HG03571 (cell line): ENCODE data around the gene STAB1.

ENCODE experiments used
- ATAC-seq: cut with Tn5 transposase; IDR thresholded peaks from one replicate; pipeline ENCODE4 v1.9.1; 2021; ENCODE audit not compliant: unreplicated experiment

Gene STAB1

DNA sequence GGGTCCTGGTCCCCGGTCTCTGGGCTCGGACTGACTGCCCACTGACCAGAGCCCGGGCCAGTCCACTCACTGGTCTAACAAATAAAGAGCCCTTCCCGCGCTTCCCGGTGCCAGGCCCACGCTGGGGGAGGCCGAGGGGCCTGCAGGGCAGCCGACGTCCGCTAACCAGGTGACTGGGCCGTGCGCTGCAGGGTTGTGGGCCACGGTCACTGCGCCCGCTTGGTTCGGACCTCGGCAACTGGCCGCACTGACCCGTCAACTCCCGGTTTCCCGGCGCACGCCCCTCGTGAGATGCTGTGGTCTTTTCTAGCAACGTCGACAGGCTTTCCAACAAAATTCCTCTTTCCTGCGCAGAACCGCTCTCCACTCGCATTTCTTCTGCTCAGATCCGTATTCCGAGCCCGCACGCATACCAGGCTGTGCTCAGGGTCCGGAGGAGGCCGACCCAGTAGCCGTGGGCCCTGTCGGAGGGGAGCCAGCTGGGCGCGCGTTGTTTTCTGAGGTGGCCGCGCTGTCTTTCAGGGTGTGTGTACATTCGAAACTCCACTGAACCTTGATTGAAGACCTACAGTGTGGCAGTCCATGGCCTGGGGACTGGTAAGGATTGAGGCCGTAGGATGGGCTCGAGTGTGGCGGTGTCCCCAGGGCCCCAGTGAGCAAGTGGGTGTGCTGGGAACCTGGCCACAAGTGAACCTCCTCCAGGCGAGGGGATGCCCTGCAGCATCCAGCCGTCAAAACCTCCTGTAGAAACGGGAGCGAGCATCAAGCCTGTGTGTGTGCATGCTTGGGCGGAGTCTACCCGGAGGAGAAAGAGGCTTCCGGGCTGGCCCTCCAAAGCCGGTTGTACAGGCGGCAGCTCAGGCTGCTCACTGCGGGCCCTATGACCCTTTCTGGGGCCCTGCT, 39.4 kb downstream of the STAB1 start:
- no peak for ATAC-seq

DNA sequence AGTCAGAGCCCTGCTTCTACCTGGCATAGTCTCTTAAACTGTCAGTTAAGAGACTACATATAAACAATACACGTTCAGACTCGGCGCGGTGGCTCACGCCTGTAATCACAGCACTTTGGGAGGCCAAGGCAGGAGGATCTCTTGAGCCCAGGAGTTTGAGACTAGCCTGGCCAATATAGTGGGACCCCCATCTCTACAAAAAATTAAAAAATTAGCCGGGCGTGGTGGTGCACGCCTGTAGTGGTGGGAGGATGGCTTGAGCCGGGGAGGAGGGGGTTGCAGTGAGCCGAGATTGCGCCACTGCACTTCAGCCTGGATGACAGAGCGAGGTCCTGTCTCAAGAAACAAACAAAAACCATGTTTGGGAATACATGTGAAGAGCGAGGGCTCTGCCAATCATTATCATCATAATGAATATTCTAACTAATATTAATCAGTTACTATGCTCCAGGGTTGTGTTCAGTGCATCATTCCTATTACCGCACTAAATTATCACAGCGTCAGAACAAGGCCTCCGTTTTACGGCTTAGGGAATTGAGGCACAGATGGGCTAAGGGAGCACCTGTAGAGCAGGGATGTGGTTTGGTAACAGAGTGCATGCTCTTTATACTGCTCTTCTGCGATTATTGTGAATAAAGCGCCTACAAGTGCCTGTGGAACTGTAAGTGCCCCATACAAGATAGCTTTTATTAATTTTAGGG, 40.4 kb downstream of the STAB1 start:
- ATAC-seq: no peak

DNA sequence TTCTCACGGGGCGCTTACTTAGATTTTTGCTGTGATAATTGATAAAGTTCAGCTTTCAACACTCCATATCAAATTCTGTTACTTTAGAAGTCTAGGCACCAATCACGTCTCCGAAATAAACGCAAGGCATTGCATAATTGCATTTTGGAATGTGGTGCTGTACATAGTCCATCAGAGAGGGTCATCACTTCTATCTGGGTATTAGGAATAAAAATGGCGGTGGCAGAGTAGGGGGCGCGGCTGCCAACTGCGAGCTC, 40.9 kb downstream of the STAB1 start:
- ATAC-seq: no peak

DNA sequence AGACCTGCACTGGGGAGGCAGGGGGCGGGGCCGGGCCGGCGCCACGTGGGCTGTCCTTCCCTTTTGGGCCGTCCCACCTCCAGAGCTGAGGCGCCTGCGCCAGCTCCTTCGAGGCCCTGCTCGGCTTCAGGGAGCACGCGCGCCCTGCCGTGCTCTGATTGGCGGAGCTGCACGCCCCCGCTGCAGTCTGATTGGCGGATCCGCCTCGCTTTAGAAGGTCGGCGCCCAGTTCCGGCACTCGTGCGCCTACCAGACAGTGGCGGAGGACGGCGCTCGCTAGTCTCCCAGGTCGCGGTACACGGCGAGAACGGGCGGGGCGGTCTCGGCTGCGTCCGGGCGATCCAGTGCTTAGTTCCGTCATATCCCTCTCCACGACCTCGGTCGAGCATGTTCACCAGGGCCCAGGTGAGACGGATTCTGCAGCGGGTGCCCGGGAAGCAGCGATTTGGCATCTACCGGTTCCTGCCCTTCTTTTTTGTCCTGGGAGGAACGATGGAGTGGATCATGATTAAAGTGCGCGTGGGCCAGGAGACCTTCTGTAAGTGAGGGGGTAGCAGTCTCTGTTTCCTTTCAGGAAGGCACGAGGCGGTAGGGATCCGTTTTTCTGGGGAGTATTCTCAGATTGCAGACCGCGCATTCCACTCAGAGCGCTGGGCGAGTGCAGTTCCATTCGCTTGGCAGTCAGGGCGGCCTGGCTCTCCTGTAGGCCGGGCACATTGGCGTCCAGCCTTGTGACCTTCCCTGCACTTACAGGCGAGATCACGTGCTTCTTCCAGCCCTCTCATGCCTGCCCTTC, 41.4 kb downstream of the STAB1 start, which contains the start of gene UQCC5:
TSS of gene UQCC5 (plus strand) at position 237 of the 796 bp plus-strand sequence. CDS start at position 388, 151 bp downstream.
- peak; percentile 81 for ATAC-seq

DNA sequence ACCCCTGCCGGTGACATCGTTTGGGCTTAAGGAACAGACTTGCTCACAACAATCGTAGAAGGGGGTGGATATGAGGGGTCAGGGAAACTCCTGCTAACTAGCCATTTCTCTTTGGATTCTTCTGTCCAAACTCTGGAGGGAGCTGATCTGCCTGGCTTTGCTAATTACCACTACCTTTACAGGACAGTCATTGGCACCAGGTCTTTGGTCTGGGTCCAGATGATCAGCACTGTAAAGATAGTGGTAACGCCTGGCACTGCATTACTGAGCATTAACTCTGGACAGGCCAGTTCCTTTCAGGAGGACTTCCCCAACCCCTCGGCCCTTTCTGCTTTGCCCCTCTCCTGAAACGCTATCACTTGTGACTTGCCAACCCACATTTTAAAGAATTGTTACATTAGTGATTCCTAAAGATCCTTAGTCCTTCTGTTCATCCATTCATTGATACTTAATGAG, 42.1 kb downstream of the STAB1 start:
- ATAC-seq: no peak

DNA sequence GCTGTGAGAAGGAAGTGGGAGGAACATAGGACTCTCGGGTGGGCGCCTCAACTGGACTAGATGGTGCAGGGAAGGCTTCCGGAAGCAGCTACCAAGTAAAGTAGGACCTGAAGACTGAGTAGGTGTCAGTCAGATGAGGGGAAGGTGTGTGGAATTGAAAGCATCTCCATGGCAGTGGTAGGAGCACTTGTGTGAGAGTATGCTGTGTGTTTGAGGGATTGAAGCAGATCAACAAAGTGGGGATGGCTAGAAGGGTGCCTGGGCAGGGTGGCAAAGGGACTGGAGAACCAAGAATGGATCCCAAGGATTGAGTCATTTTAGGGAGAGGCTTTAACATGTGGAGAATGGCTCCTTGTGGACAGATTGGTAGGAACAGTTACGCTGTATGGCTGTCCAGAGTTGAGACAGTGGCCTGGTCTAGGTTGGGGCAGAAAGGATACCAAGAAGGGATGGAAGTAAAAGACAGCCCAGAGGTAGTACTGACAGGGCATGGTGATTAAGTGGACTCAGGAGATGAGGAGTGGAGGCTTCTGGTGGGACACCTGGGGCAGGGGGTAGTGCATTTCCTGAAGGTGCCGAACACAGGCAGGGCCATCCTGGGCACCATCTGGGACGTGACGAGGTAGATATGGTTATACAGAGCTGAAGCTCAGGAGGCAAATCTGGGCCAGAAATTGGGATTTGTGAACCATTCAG, 42.7 kb downstream of the STAB1 start:
- ATAC-seq: no peak

DNA sequence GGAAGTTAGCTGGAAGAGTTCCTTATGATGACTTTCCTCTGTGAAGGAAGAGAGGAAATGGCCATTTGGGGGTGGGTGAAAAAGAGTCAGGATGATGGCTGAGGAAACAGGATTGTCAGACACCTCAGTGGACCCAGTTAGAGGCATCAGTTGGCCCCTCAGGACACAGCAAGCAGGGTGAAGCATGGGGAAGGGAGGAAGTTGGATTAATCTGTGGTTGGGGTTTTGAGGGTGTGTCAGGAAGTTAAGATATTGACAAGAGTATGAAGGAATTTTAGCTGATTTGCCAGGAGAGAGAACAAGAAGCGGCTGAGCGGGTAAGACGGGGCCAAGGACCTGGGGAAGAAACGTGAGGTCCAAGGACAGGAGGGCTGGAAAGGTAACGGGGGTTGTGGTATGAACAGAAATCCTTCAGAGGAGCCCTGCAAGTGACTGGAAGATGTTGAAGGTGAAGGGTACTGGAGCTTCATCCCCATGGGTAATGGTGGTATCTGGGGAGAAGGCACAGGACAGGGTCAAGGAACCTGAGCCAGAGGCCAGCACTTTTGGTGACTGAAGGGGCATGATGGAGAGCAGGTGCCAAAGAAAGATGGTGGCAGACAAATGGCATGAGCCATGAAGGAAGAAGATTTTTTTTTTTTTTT, 44.0 kb downstream of the STAB1 start:
- ATAC-seq: no peak

DNA sequence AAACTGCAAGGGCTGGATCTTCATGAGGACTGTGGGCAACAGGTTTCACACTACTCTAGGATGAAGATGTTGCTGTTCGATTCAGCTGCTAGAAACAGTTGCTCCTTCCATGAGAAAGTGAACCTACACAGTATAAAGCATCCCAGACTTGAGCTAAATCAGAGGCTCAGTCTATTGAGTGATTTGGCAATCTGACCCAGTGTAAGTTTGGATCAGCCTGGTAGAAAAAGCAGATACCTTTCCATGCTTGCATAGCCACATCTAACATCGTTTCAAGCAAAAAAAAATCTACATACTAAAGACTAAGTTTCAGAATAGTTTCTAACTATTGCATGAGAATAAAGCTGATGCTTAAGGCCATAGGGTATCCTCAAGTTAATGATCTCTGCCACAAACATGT, 45.9 kb downstream of the STAB1 start:
- no peak for ATAC-seq

DNA sequence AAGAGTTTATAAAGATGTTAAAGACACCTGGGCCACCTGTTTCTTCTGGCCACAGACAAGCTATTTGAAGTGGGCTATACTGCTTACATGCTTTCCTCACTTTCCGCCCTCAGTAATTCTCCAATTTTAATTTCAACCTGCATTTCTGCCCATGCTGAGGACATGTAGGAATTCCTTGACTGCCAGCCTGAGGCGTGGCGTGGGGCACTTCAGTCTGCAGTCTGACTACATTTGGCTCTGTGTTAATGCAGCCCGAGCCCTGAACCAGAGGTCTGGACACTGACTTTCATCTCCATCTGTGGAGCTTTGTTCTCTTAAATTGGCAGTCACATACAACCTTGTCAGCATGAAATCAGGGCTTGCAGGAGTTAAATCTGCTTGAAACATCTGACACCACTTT, 49.8 kb downstream of the STAB1 start:
- no peak for ATAC-seq

DNA sequence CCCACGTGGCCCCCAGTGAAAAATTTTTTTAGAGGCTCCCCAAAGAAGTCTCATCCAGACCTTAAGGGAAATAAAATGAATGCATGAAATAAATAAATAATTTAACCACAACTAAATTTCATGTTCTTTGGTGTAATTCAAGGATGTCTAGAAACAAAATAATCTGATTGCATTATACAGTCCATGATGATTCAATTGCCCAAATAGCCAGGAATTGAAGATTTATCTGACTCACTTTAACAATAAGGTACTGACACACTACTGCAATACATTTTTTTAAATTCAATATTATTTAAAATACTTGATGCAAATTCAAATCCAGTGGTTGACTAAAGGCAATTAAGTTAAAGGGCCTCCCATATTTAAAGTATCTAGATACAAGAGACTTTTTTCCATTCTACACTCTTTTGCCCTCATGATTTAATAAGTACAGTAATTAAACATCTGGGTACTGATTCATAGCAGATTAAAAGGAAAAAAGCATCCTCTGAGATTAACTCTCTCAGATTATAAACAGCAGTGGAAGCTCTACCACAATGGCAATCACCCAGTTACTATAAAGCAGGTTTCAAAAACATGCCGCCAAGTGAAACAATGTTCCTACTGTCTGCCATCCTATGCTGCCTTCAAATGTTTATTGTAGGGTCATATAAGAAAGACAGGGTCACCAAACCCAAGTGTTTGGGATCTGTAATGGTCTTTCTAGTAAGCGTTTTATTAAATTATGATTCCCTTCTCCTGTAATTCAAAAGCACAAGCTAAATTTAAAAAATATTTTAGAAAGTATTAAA, 51.2 kb downstream of the STAB1 start:
- ATAC-seq: no peak

DNA sequence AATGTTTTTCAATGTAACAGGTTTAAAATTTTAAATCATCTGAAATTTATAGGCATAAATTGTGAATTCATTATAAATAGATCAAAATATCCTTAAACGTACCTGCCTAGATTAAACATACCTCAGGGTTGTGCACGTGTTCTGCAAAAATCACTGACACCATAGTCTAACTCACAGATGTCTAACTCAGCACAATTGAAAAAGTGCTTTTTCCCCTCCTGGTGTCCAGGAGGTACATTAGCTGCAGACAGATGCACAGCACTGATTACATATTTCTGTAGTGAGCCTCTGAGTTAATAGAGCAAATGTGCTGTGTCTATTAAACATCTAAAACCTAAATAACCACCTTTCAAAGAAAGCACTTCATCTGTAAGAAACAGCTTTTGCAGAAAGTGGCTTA, 52.0 kb downstream of the STAB1 start:
- ATAC-seq: no peak

DNA sequence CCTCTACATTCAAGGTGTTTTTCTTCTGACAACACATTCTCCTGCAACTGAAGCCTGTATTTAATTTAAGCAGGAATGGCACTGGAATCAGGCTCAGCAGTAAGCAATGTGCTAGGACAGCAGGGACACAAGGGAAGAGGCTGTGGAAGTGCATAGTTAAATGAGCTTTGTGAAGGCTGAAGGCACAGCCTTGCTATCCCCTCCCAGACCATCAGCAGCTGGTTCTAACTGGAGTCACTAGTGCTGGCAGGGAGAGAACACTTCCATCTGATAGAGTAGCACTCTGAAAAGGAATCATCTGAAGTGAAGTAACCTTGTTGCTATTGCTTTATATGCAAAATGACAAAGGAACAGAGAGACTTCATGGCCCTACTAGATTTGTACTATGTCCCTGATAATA, 56.0 kb downstream of the STAB1 start:
- no peak for ATAC-seq

DNA sequence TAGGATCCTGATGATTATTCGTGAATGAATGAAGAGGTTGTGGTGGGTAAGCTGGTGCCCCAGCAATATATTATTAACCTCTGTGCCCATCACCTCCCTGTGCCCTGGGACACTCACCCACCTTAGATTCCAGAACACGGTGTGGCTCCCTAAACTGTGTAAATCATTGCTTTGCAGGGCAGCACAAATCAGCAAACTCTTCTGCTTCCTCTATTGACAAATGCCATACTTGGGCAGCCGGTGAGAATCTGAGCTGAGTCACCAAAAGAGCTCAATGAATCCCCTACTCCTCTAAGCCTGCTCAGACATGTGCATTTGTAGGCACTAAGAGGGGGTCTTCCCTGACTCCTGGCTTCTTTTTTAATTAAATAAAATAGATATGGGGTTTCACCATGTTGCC, 57.0 kb downstream of the STAB1 start:
- ATAC-seq: no peak

DNA sequence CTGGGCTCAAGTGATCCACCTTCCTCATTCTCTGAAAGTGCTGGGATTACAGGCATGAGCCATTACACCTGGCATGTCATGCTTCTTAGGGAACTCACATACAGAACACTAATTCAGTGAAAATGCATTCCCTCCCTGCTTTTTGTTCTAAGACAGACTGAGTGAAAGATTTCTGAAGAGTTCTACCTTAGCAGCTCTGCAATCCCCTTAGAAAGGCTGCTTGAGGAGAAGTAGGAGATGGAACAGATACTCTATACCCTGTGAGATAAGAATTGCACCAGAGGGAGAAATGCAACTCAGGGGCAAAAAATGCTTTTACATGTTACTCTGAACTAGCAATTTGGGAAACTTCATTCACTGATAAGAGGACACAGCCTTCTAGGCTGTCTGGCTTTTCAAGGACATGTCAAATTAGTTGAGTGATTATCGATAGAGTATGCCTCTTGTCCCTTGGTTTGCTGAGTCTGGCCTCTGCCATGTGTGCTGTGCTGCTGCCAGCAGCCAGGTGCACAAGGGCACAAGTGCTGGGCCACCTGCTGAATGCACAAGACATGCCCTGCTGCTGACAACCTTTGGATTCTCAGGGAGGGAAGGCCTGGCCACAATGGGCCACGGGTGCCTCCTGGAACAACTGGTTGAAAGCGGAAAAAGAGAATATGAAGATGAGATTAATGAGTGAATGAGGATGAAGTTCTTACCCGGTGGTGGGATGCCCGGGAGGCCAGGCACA, 59.1 kb downstream of the STAB1 start:
- ATAC-seq: no peak

DNA sequence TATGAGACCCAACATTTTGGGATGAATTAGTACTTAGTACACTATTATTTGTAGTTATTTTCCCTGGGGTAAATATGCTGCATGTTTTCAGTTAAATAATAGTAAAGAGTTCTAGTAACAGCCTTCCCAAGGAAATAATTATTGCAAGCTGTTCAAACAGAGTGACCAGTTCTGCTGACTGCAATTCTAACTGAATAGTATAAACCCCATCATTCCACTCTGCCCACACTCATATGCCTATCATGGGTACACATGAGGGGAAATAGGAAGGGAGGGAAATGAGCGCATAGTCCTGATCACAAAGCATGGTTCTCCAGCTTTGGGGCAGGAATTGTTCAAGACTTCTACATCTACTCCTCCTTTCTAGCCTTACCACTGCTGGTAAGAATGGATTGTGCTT, 59.9 kb downstream of the STAB1 start:
- no peak for ATAC-seq

DNA sequence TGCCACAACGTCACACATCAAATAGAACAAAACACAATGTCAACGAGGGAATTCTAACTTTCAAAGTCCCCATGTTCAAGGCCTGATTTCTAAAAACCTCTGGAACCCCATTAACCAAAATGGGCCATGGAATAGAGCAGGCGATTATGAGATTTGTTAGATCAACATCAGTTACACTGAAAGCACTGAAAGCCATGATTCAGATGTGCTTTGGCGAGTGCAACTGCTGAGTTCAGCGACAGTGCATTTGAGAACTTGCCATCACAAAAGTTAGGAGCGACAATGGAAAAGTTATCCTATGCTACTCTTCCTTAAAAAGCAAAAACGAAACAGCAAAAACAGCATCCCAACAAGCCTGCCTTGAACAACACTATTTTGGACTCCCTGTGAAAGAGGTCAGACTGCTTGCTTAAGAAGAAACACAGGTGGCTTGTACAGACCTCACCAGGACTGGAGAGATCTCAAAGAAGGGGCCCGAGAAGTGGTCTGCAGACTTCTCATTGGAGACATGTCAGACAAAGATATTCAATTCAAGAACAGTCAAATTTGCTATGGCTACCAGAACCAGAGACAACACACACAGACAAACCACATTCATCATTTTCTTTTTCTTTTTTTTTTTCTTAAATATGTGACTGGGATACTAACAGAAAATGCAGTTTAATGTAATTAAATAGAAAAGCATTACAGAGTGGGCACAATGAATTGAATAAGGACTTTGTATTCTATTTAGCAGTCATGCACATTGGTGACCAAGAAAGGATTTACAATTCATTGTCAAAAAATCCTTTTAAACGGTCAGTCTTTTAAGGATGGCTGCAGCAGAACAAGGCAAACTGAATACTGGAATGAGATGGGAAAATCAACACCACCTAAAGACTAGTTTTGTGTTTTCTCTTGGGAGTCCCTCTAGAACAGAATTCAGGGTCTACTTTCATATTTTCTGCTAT, 62.1 kb downstream of the STAB1 start:
- no peak for ATAC-seq

DNA sequence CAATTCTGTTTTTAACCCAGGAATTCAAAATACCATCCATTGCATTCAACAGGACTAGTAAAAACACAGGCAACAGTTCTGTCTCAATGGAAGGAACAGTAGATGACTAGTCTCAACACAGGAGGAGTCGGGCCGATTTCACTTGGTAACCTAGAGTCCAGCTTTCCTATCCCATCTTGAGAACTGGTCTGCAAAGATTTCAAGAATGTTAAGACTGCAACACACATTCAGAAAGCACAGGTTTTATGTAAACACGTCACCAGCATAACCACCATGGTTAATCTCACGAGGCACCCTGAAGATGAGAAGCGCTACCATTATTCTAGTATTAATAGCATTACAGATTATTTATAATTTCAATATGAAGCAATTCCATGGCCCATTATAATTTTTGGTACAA, 63.3 kb downstream of the STAB1 start:
- ATAC-seq: no peak
